Gastroesophageal sphincter (tissue), 4 donors: ENCODE data around the gene KCNMA1. TPM values are rescaled to one million over a fixed set of nuclear protein-coding genes. Genes with fewer than 3 reads are reported as not detected.

ENCODE experiments used
- ATAC-seq: fragments of 150-250 bp; one replicate; pipeline ENCODE4 v1.9.1; 2016; ENCODE audit warnings: mild to moderate bottlenecking, moderate library complexity
- H3K27ac ChIP-seq, 4 donors: fragments of 200-600 bp; sonication (generic) in 3 of 4; 1 replicate in 3 of 4; 2 replicates in 1 of 4; pipeline ENCODE4 v1.5.1; 2016 to 2019
- H3K27me3 ChIP-seq: fragments of 200-600 bp; sonication (generic); one replicate; pipeline ENCODE4 v1.5.1; 2019
- H3K36me3 ChIP-seq, 2 donors: fragments of 200-600 bp; sonication (generic); one replicate each; pipeline ENCODE4 v1.5.1; 2019; ENCODE audit warnings: control low read depth in 1 of 2
- H3K4me1 ChIP-seq, 3 donors: fragments of 200-600 bp; sonication (generic); 1 replicate in 2 of 3; 2 replicates in 1 of 3; pipeline ENCODE4 v1.5.1; 2016 to 2019; ENCODE audit warnings: control low read depth in 2 of 3
- H3K4me3 ChIP-seq, 2 donors: fragments of 200-600 bp; sonication (generic); one replicate each; pipeline ENCODE4 v1.5.1; 2019; ENCODE audit warnings: mild to moderate bottlenecking in 1 of 2, moderate library complexity in 1 of 2
- H3K9me3 ChIP-seq, 3 donors: fragments of 200-600 bp; sonication (generic); one replicate each; pipeline ENCODE4 v1.5.1; 2017 to 2019; ENCODE audit warnings: control low read depth in 2 of 3
- CTCF ChIP-seq, 4 experiments: fragments of 200-600 bp in 2 of 4; fragments of 450-650 bp in 2 of 4; sonication (generic) in 1 of 4; IDR thresholded peaks; one replicate each; pipeline ENCODE4 v1.5.1; 2017 to 2019; ENCODE audit warnings: antibody characterized with exemption in 4 of 4, mild to moderate bottlenecking in 2 of 4, moderate library complexity in 2 of 4
- EP300 ChIP-seq: sonication (generic); formaldehyde crosslinking; IDR thresholded peaks from one replicate; pipeline ENCODE4 v1.6.1; 2017; ENCODE audit warnings: antibody characterized with exemption, mild to moderate bottlenecking
- POLR2A ChIP-seq, 2 donors: fragments of 450-650 bp; IDR thresholded peaks; one replicate each; pipeline ENCODE4 v1.6.1; 2017; ENCODE audit warnings: antibody characterized with exemption in 2 of 2, mild to moderate bottlenecking in 2 of 2, moderate library complexity in 1 of 2
- POLR2AphosphoS5 ChIP-seq: sonication (generic); formaldehyde crosslinking; IDR thresholded peaks from one replicate; pipeline ENCODE4 v1.6.1; 2017; ENCODE audit warnings: antibody characterized with exemption
- WGBS, 2 donors: methylation state at CpG; one replicate each; pipeline ENCODE4 v1.1.5; 2018; ENCODE audit warnings: low coverage in 1 of 2; 5-methylcytosine and 5-hydroxymethylcytosine counted together
- total RNA-seq, 4 donors: library from RNA; depleted of rRNA; stranded (reverse); fragments of >200 nt; gene quantifications; one replicate each; pipeline ENCODE4 v1.1.0, GENCODE V29; 2016

Gene KCNMA1
- total RNA-seq, 4 donors from 2014 or later = 168 to 389 (median 323) TPM

- Histone ChIP-seq H3K27me3 (no peaks in the 10 kb centered on the region), H3K9me3 (no peaks in the 10 kb centered on the region), H3K4me3 (no peak overlapping the region), H3K36me3 (no peaks in the 10 kb centered on the region), H3K27ac (peak overlapping the region in 3 of 4 donors; percentile 14 to 24 (median 18)), H3K4me1 (peaks cover 0 to 64% (median 8%) of the 10 kb centered on the region in 3 donors)
- WGBS, 2 donors = 89% methylated on average over 3 to 5 of the region's 7 CpGs
- TF ChIP-seq POLR2AphosphoS5 = no peak
- ATAC-seq = no peak
Measured at GRCh38 chr10:77518241-77518909, 119.2 kb downstream of the KCNMA1 start.

GRCh38 chr10:77516575-77516974, 121.0 kb downstream of the KCNMA1 start:
- no peaks in the 10 kb centered on the region for H3K36me3 ChIP-seq
- no peak for ATAC-seq
- no peaks in the 10 kb centered on the region for H3K9me3 ChIP-seq
- 86% methylated on average over 5 to 7 of the region's 8 CpGs for WGBS, 2 donors
- TF ChIP-seq EP300 (no peak), POLR2AphosphoS5 (no peak), POLR2A (IDR thresholded peaks at IDR 0.05) (no peak), CTCF (IDR thresholded peaks at IDR 0.05) (no peak)
- H3K27me3 ChIP-seq = no peaks in the 10 kb centered on the region
- no peak overlapping the region for H3K27ac ChIP-seq
- no peak overlapping the region for H3K4me3 ChIP-seq
- H3K4me1 ChIP-seq = peaks cover 3 to 69% (median 14%) of the 10 kb centered on the region in 3 donors

- 73 to 86% methylated on average over 3 to 4 of the region's 4 CpGs for WGBS, 2 donors
- TF ChIP-seq CTCF (IDR thresholded peaks at IDR 0.05) = no peak
- TF ChIP-seq EP300 = no peak
- TF ChIP-seq POLR2AphosphoS5 = no peak
- no peak for TF ChIP-seq POLR2A (IDR thresholded peaks at IDR 0.05)
- Histone ChIP-seq H3K27ac (peak overlapping the region in 3 of 4 donors; percentile 80 to 84 (median 82)), H3K9me3 (no peaks in the 10 kb centered on the region), H3K36me3 (no peaks in the 10 kb centered on the region), H3K4me1 (peaks cover 4 to 86% (median 14%) of the 10 kb centered on the region in 3 donors), H3K27me3 (no peaks in the 10 kb centered on the region), H3K4me3 (no peak overlapping the region)
- no peak for ATAC-seq
Measured at GRCh38 chr10:77514870-77515269, 122.7 kb downstream of the KCNMA1 start.

- Histone ChIP-seq H3K4me3 (no peak overlapping the region), H3K36me3 (no peaks in the 10 kb centered on the region), H3K4me1 (peaks cover 4 to 85% (median 14%) of the 10 kb centered on the region in 3 donors), H3K27me3 (no peaks in the 10 kb centered on the region), H3K27ac (peak overlapping the region; percentile 5 to 84 (median 81)), H3K9me3 (no peaks in the 10 kb centered on the region)
- no peak for TF ChIP-seq CTCF (IDR thresholded peaks at IDR 0.05)
- peak; percentile 64 for TF ChIP-seq POLR2AphosphoS5
- TF ChIP-seq POLR2A (IDR thresholded peaks at IDR 0.05) = no peak
- no peak for TF ChIP-seq EP300
- 40% methylated on average over 1 of the region's 15 CpGs; no CpG with 5 or more reads in 1 of the 2 donors for WGBS, 2 donors
- ATAC-seq = peak; percentile 85
Measured at GRCh38 chr10:77513781-77514331, 123.8 kb downstream of the KCNMA1 start.

- peak overlapping the region; percentile 5 to 84 (median 81) for H3K27ac ChIP-seq
- ATAC-seq = no peak
- H3K9me3 ChIP-seq = no peaks in the 10 kb centered on the region
- TF ChIP-seq POLR2AphosphoS5 = no peak
- TF ChIP-seq CTCF (IDR thresholded peaks at IDR 0.05) = no peak
- TF ChIP-seq EP300 = no peak
- no peak for TF ChIP-seq POLR2A (IDR thresholded peaks at IDR 0.05)
- 51 to 79% methylated on average over 3 to 5 of the region's 7 CpGs for WGBS, 2 donors
- H3K4me3 ChIP-seq = no peak overlapping the region
- H3K36me3 ChIP-seq = no peaks in the 10 kb centered on the region
- H3K27me3 ChIP-seq = no peaks in the 10 kb centered on the region
- H3K4me1 ChIP-seq = peaks cover 4 to 78% (median 14%) of the 10 kb centered on the region in 3 donors
Measured at GRCh38 chr10:77513220-77513619, 124.4 kb downstream of the KCNMA1 start.
